IPS DF 6.9 (cell line): ENCODE measurements around the gene CENPU.
"Not testable (repeated sequence)": the region's sequence is repeated elsewhere in the genome, so short reads cannot be mapped to it uniquely, and the experiment has no call there.

Experiments used
- DNase-seq: peaks from one replicate; pipeline ENCODE4 v3.0.0-alpha.2; 2013; ENCODE audit warnings: low read depth, low spot score
- H3K27ac ChIP-seq: one replicate; pipeline ENCODE4 v1.5.1; 2013; ENCODE audit warnings: low read length, control low read depth
- H3K27me3 ChIP-seq: 2 replicates; pipeline ENCODE4 v1.6.1; 2013; ENCODE audit warnings: mild to moderate bottlenecking, low read length; ENCODE audit not compliant: control insufficient read depth, insufficient read depth
- H3K36me3 ChIP-seq: 2 replicates; pipeline ENCODE4 v1.6.1; 2013; ENCODE audit warnings: low read length; ENCODE audit not compliant: control insufficient read depth, insufficient read depth
- H3K4me1 ChIP-seq: 2 replicates; pipeline ENCODE4 v1.6.1; 2013; ENCODE audit warnings: low read length; ENCODE audit not compliant: control insufficient read depth, insufficient read depth
- H3K4me3 ChIP-seq: 2 replicates; pipeline ENCODE4 v1.5.1; 2013; ENCODE audit warnings: mild to moderate bottlenecking, low read length
- H3K9me3 ChIP-seq: 2 replicates; pipeline ENCODE4 v1.6.1; 2013; ENCODE audit warnings: low read length, inconsistent platforms; ENCODE audit not compliant: control insufficient read depth, insufficient read depth
- WGBS: extraction: QIAGEN DNeasy Blood & Tissue Kit; methylation state at CpG from one replicate; pipeline ENCODE4 v1.1.7; 2013; ENCODE audit warnings: mixed read lengths, missing lambda C conversion rate; ENCODE audit not compliant: insufficient read length, insufficient coverage; 5-methylcytosine and 5-hydroxymethylcytosine counted together

Gene CENPU

DNA sequence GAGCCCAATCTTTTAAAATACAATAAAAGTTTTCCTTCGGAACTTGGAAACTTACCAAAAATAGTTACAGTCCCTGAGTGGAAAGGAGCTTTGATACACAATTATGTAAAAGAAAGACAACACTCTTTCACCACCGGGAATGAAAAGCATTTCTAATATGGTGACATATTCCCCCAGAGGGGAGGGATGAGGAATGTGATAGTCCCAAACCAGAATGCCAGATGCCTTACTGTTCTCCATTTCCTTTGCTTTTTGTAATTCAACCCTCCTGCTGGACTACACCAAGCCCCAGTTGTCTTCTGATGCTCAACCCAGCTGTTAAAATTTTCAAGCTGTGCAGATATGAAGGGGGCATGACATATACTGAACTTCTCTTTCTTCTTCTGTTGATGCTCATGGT lies 80.2 kb downstream of the CENPU start:
- no peak overlapping the region for H3K27ac ChIP-seq
- WGBS: no CpG with 5 or more reads among the region's 2 CpGs
- H3K4me3 ChIP-seq: no peak overlapping the region
- DNase-seq: no peak
- H3K27me3 ChIP-seq: no peaks in the 10 kb centered on the region
- no peaks in the 10 kb centered on the region for H3K4me1 ChIP-seq
- H3K36me3 ChIP-seq: no peaks in the 10 kb centered on the region
- H3K9me3 ChIP-seq: no peaks in the 10 kb centered on the region

DNA sequence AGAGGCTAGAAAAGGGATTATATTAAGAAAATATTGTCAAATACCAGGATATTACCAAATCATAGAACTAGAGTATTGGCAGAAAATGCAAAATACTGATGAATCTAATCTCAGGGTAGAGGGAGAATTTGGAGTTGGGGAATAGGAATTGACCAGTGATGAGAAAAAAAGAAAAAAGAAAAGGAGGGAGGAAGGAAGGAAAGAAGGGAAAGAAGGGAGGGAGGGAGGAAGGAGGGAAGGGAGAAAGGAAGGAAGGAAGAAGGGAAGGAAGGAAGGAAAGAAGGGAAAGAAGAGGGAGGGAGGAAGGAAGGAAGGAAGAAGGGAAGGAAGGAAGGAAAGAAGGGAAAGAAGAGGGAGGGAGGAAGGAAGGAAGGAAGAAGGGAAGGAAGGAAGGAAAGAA lies 81.2 kb downstream of the CENPU start:
- H3K27me3 ChIP-seq, H3K4me3 ChIP-seq, H3K9me3 ChIP-seq, H3K36me3 ChIP-seq, DNase-seq, H3K4me1 ChIP-seq, H3K27ac ChIP-seq: not testable (repeated sequence)

DNA sequence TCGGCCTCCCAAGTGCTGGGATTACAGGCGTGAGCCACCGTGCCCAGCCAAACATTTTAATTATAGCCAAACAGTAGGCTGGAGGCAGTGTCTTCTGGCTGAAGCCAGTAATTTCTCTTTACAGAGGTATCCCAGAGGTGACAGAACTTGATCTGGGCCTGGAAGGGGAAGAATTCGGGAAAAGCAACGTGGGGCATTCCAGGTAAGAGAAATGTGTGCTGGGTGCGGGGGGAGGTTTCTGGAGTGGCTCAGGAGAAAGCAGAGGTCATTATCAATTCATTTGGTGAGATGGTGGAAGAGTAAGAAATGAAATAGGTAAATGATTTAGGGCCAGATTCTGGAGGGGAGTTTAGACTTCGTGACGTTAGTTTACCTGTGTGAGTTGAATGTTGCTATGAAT lies 82.0 kb downstream of the CENPU start:
- no peak for DNase-seq

DNA sequence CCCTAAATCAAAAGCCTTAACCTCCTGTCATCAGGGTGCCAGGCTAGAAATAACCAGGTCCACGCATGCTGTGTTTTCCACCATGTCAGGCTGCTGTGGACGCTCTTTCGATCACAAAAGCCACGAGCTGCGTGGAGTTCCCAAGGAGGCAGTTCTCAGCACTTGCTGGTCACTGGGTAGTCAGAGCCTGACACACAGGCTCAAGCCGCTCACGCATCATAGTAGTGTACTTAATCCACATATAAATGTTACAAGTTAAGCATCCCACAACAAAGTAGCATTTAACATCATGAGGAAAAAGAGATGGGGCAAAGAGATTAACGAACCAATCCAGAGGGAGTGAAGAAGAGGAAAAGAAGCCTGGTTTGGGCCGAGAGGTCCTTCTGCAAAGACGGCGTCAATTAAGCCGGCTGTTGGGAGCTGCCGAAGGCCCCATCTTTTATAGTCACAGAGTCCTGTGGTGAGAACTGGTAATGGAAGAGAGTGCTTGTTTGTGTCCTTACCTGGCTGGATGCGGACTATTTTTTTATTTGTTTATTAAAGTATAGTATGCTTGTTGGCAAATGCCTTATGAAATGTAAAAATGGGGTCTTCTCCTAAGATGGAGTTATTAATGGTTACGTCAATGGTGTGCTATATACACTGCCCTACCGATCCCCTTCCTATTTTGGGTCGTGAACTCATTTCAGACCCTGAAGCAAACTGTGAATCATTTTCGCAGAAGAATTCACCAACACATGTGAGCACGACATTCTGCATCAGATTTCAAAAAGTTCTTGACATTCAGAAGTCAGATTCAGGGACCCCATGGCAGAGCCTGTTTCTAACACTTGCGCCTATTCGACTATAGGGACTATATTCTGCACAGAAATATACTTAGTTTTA lies 83.7 kb downstream of the CENPU start:
- no peak overlapping the region for H3K27ac ChIP-seq
- no peaks in the 10 kb centered on the region for H3K27me3 ChIP-seq
- 0 out of 2 replicates have a peak, but pooled peaks cover 2% of the 10 kb centered on the region for H3K4me1 ChIP-seq
- no CpG with 5 or more reads among the region's 21 CpGs for WGBS
- H3K4me3 ChIP-seq: peak overlapping the region; percentile 98; the same call in 1 of the 2 replicates
- no peaks in the 10 kb centered on the region for H3K9me3 ChIP-seq
- DNase-seq: no peak
- H3K36me3 ChIP-seq: no peaks in the 10 kb centered on the region

More for the DNA sequence above, 82.0 kb downstream of the CENPU start:
- no peaks in the 10 kb centered on the region for H3K36me3 ChIP-seq
- no peak overlapping the region for H3K4me3 ChIP-seq
- no peaks in the 10 kb centered on the region for H3K27me3 ChIP-seq
- H3K4me1 ChIP-seq: 0 out of 2 replicates have a peak, but pooled peaks cover 2% of the 10 kb centered on the region
- H3K27ac ChIP-seq: no peak overlapping the region
- no peaks in the 10 kb centered on the region for H3K9me3 ChIP-seq
- WGBS: 100% methylated on average over 2 of the region's 8 CpGs

DNA sequence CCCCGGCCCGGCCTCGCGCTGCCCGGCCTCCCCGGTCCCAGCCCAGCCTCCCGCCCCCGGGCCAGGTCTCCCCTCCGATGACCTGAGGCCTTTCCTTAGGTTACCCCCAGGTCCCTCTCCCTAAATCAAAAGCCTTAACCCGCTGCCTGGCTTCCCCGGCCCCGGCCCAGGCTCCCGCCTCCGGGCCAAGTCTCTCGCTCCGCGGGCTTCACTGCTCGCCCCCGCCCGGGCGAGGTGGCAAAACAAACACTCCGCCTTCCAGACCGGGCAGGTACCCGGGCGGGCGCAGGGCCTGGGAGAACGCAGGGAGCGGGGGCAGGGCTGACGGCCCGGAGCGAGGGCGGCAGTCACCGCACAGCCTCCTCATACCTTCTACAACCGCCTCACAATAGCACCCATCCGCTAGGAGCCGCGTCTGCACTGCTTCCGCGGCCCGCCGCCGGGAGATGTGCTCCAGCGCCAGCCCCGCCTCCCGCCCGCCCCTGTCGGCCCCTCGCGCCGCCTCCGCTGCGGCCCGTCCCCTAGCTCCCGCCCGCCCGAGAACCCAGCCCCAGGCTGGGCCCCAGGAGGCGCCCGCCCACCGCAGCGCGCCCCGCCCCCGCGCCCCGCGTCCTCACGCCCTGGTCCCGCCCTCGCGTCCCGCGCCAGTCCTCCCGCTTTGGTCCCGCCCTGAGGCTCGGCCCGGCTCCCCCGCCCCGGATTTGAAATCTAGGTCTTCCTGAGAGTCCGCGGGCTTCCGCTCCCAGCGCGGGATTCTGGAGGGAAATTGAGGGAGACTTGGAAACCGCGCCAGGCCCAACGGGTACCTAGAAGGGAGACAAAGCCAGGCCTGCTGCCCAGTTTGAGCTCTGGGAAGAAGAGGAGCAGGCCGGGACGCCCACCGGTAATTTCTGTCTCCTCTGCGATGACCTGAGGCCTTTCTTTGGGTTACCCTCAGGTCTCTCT lies 84.6 kb downstream of the CENPU start, which contains the start of the genes CASP3 and PRIMPOL:
Gene CASP3, minus strand, starts transcription at position 422 of the 945 bp plus-strand sequence. CDS start 10,994 bp downstream, outside the sequence.
Gene PRIMPOL, plus strand, starts transcription at position 713 of the 945 bp plus-strand sequence. CDS start 7,403 bp downstream, outside the sequence.
- Histone ChIP-seq H3K9me3 (no peaks in the 10 kb centered on the region), H3K4me3 (peak within 1 kb of the TSS; percentile 98), H3K27me3 (no peaks in the 10 kb centered on the region), H3K4me1 (peaks cover 3% of the 10 kb centered on the region; the same call in 1 of the 2 replicates), H3K27ac (no peak within 1 kb of the TSS), H3K36me3 (no peaks in the 10 kb centered on the region)
- no peak for DNase-seq
- no CpG with 5 or more reads among the region's 90 CpGs for WGBS

DNA sequence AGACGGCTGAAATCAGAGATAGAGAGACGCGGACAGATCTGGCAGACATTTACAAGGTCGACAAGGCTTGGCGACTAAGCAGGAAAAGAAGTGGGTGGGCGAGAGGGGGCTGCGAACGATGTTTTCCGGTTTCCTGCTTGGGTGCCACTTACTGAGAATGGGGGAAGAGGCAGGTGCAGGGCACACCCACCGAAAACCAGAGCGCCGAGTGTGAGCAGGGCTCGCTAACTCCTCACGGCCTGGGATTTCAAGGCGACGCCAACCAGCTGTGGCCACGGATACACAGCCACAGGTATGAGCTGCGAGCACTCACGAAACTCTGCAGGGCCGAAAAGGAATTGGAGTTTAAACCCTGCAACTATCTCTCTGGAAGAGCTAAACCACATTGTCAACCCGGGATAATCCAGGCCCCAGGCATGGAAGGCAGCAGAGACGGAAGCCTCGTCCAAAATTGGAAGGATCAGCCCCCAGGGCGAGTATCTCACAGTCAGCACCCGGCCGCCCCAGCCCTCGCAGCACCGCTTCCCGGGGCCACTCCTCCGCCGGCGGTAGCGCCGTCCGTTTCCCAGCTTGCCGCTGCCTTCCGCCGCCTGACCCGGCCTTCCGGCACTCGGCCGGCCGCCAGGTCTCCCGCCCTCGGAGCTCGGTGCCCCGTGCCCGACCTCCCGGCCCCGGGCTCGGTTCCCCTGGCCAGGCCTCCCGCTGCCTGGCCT lies 85.4 kb downstream of the CENPU start:
- peak overlapping the region; percentile 98 for H3K4me3 ChIP-seq
- peaks cover 3% of the 10 kb centered on the region; the same call in 1 of the 2 replicates for H3K4me1 ChIP-seq
- H3K27ac ChIP-seq: no peak overlapping the region
- no peaks in the 10 kb centered on the region for H3K27me3 ChIP-seq
- no peaks in the 10 kb centered on the region for H3K36me3 ChIP-seq
- no peaks in the 10 kb centered on the region for H3K9me3 ChIP-seq
- no CpG with 5 or more reads among the region's 52 CpGs for WGBS
- DNase-seq: no peak

DNA sequence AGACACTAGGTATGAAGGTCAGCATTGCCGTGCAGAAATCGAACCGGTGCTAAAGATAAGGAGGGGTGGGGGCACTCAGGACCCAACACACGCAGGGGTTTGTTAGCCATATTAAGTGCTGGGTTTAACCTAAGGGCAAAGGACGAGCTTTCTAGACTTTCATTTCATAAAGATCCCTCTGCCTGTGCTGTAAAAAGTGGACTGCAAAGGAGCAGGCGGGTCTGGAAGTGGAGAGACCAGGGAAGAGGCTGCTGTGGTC lies 85.9 kb downstream of the CENPU start:
- no CpG with 5 or more reads among the region's 6 CpGs for WGBS
- Histone ChIP-seq H3K9me3 (no peaks in the 10 kb centered on the region), H3K36me3 (no peaks in the 10 kb centered on the region), H3K27me3 (no peaks in the 10 kb centered on the region), H3K4me3 (peak overlapping the region; percentile 98; the same call in 1 of the 2 replicates), H3K4me1 (peaks cover 3% of the 10 kb centered on the region; the same call in 1 of the 2 replicates), H3K27ac (no peak overlapping the region)
- DNase-seq: no peak

DNA sequence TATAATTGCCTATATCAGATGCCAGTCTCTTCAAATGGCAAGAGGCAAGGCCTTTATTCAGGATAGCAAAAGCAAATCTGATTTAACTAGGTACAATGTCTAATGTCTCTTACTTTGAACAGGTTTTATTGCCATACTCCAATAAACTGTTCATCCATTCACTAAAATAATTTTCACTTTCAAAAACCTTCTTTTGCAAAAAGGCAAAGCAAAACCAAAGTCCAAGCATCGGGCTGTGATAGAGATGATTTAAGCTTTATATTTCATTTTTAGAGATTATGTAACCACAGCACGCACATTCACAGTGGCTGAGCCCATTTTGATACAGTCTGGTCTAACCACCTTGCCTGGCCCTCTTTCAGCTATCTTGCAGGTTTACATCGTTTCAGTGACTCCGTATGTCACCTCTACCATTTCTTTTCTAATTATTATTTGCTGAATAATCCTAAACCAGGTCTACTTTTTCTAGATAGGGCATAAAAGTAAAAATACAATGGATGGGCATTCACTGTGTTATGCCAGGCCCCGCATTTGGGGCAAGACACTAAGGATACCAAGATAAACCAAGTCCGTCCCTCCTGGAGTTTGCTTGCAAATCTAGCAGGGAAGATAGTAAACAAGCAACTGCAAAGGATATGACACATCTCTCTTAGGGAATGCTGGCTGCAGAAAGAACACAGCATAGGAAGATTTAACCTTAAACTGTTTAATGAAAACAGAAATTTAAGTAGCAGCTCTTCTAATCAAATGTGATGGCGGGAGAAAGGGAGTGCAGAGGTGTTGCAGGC lies 86.4 kb downstream of the CENPU start:
- Histone ChIP-seq H3K27ac (no peak overlapping the region), H3K4me1 (peaks cover 3% of the 10 kb centered on the region; the same call in 1 of the 2 replicates), H3K27me3 (no peaks in the 10 kb centered on the region), H3K36me3 (no peaks in the 10 kb centered on the region), H3K4me3 (no peak overlapping the region; the same call in 1 of the 2 replicates), H3K9me3 (no peaks in the 10 kb centered on the region)
- no CpG with 5 or more reads among the region's 7 CpGs for WGBS
- DNase-seq: no peak

DNA sequence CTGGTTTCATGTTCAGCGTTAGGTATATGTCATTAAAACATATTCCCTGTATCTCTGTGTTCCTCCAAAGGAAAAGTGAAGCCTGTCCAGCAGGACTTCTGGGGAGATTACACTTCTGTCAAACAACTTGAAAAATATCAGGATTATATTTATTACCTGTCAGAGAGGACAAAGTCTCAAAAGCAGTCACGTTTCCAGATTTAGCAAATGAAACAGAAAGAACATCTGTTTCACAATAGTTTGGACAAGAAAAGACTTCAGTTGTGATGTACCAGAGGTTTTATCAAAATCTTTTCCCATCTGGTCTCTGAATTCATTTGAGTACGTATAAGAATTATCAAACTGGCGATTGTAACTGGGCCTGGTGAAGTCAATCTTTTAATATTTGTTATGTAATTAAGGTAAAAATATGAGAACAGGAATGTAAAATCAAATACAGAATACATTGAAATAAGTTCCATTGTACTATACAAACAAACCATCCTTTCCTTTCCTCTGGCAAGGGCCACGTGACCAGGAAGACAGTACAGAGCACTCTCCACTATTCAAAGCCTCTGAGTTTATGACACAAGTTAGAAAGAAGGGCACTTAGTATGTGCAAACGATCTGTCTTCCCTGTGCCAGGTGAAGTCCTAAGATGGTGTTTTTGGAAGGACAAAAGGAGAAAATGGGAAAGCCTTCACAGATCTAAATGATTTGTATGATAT lies 87.8 kb downstream of the CENPU start:
- Histone ChIP-seq H3K27me3 (no peaks in the 10 kb centered on the region), H3K9me3 (no peaks in the 10 kb centered on the region), H3K4me1 (peaks cover 3% of the 10 kb centered on the region; the same call in 1 of the 2 replicates), H3K27ac (no peak overlapping the region), H3K4me3 (no peak overlapping the region), H3K36me3 (no peaks in the 10 kb centered on the region)
- WGBS: no CpG with 5 or more reads among the region's 6 CpGs
- no peak for DNase-seq
